GM19023 (cell line): Measurements from ENCODE around the gene PRDM2.

Experiments
- ATAC-seq: cut with Tn5 transposase; IDR thresholded peaks from one replicate; pipeline ENCODE4 v1.9.1; 2021; ENCODE audit warnings: mild to moderate bottlenecking, moderate library complexity; ENCODE audit not compliant: unreplicated experiment

PRDM2 gene

GRCh38 chr1:13762642-13763041 is 62.7 kb downstream of the PRDM2 start:
- no peak for ATAC-seq

GRCh38 chr1:13763222-13763621 is 63.2 kb downstream of the PRDM2 start:
- ATAC-seq = no peak

- ATAC-seq = no peak
Measured at GRCh38 chr1:13763991-13764390, 64.0 kb downstream of the PRDM2 start.

GRCh38 chr1:13764588-13765332 is 64.8 kb downstream of the PRDM2 start:
- no peak for ATAC-seq

GRCh38 chr1:13766592-13767564 is 66.9 kb downstream of the PRDM2 start:
- ATAC-seq = no peak

GRCh38 chr1:13769212-13769611 is 69.2 kb downstream of the PRDM2 start:
- ATAC-seq = no peak

- ATAC-seq = no peak
Measured at GRCh38 chr1:13769830-13770229, 69.8 kb downstream of the PRDM2 start.

- no peak for ATAC-seq
Measured at GRCh38 chr1:13770743-13771142, 70.8 kb downstream of the PRDM2 start.

GRCh38 chr1:13771745-13772144 is 71.8 kb downstream of the PRDM2 start:
- ATAC-seq = no peak

GRCh38 chr1:13772271-13772670 is 72.3 kb downstream of the PRDM2 start:
- no peak for ATAC-seq

GRCh38 chr1:13774121-13774520 is 74.1 kb downstream of the PRDM2 start:
- ATAC-seq = no peak

- no peak for ATAC-seq
Measured at GRCh38 chr1:13775459-13775858, 75.5 kb downstream of the PRDM2 start.

GRCh38 chr1:13775916-13776315 is 75.9 kb downstream of the PRDM2 start:
- no peak for ATAC-seq

GRCh38 chr1:13778431-13778830 is 78.4 kb downstream of the PRDM2 start:
- ATAC-seq = no peak

GRCh38 chr1:13779930-13780329 is 79.9 kb downstream of the PRDM2 start:
- ATAC-seq = no peak

- ATAC-seq = no peak
Measured at GRCh38 chr1:13780780-13781179, 80.8 kb downstream of the PRDM2 start.

- ATAC-seq = no peak
Measured at GRCh38 chr1:13781228-13781627, 81.2 kb downstream of the PRDM2 start.

- ATAC-seq = no peak
Measured at GRCh38 chr1:13781907-13782633, 82.1 kb downstream of the PRDM2 start.

- no peak for ATAC-seq
Measured at GRCh38 chr1:13782634-13783360, 82.8 kb downstream of the PRDM2 start.

GRCh38 chr1:13783551-13783950 is 83.6 kb downstream of the PRDM2 start:
- ATAC-seq = no peak

GRCh38 chr1:13784971-13785370 is 85.0 kb downstream of the PRDM2 start:
- no peak for ATAC-seq
